ENCODE results near the gene HOXD11.

DNA sequence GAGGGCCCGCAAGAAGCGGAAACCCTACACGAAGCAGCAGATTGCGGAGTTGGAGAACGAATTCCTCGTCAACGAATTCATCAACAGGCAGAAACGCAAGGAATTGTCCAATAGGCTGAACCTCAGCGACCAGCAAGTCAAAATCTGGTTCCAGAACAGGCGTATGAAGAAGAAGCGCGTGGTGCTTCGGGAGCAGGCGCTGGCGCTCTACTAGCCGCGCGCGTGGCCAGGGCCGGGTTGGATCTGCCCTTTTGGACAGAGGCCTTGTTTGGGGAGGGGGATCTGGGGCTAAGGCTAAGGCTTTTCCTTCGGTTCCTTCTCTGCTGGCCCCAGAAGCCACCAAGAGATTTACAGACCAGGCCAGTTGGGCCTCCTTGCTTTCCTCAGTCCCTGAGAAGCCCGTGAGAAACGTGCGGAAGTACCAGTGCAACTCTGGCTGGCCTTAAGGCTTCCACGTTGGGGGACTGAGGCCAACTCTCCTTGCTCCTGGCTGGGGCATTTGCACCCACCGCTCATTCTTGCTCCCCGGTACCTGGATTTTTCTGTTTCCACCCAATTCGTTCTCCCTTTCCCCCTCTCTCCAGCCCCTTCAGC lies 6.4 kb upstream of the HOXD11 start:
- TF ChIP-seq POLR2A (IDR thresholded peaks at IDR 0.05; ENCODE audit: low read depth, low read length) (no peak), RCOR1 (IDR thresholded peaks at IDR 0.05; ENCODE audit: insufficient replicate concordance, low read length) (no peak), RAD21 (IDR thresholded peaks at IDR 0.05; ENCODE audit: low read length) (no peak), MAFK (IDR thresholded peaks at IDR 0.05; ENCODE audit: low read depth, low read length) (no peak), BHLHE40 (IDR thresholded peaks at IDR 0.05; ENCODE audit: low read depth, low read length) (no peak)
- TF ChIP-seq, protein P1, sequence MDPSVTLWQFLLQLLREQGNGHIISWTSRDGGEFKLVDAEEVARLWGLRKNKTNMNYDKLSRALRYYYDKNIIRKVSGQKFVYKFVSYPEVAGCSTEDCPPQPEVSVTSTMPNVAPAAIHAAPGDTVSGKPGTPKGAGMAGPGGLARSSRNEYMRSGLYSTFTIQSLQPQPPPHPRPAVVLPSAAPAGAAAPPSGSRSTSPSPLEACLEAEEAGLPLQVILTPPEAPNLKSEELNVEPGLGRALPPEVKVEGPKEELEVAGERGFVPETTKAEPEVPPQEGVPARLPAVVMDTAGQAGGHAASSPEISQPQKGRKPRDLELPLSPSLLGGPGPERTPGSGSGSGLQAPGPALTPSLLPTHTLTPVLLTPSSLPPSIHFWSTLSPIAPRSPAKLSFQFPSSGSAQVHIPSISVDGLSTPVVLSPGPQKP (IDR thresholded peaks at IDR 0.05; ENCODE audit: borderline replicate concordance, low read depth, low read length) = no peak
- TF ChIP-seq, protein P2, sequence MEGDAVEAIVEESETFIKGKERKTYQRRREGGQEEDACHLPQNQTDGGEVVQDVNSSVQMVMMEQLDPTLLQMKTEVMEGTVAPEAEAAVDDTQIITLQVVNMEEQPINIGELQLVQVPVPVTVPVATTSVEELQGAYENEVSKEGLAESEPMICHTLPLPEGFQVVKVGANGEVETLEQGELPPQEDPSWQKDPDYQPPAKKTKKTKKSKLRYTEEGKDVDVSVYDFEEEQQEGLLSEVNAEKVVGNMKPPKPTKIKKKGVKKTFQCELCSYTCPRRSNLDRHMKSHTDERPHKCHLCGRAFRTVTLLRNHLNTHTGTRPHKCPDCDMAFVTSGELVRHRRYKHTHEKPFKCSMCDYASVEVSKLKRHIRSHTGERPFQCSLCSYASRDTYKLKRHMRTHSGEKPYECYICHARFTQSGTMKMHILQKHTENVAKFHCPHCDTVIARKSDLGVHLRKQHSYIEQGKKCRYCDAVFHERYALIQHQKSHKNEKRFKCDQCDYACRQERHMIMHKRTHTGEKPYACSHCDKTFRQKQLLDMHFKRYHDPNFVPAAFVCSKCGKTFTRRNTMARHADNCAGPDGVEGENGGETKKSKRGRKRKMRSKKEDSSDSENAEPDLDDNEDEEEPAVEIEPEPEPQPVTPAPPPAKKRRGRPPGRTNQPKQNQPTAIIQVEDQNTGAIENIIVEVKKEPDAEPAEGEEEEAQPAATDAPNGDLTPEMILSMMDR (conservative IDR thresholded peaks at IDR 0.05; ENCODE audit: low read depth, low read length) = no peak
- TF ChIP-seq, protein P3, sequence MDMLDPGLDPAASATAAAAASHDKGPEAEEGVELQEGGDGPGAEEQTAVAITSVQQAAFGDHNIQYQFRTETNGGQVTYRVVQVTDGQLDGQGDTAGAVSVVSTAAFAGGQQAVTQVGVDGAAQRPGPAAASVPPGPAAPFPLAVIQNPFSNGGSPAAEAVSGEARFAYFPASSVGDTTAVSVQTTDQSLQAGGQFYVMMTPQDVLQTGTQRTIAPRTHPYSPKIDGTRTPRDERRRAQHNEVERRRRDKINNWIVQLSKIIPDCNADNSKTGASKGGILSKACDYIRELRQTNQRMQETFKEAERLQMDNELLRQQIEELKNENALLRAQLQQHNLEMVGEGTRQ (IDR thresholded peaks at IDR 0.05; ENCODE audit: low read depth, low read length) = no peak
